Measurements from ENCODE around the gene CLOCK. TPM values are rescaled to one million over a fixed set of nuclear protein-coding genes. Genes with fewer than 3 reads are reported as not detected.

Gene CLOCK
- total RNA-seq, 1 donor from 2014 or later: 34.4 TPM

DNA sequence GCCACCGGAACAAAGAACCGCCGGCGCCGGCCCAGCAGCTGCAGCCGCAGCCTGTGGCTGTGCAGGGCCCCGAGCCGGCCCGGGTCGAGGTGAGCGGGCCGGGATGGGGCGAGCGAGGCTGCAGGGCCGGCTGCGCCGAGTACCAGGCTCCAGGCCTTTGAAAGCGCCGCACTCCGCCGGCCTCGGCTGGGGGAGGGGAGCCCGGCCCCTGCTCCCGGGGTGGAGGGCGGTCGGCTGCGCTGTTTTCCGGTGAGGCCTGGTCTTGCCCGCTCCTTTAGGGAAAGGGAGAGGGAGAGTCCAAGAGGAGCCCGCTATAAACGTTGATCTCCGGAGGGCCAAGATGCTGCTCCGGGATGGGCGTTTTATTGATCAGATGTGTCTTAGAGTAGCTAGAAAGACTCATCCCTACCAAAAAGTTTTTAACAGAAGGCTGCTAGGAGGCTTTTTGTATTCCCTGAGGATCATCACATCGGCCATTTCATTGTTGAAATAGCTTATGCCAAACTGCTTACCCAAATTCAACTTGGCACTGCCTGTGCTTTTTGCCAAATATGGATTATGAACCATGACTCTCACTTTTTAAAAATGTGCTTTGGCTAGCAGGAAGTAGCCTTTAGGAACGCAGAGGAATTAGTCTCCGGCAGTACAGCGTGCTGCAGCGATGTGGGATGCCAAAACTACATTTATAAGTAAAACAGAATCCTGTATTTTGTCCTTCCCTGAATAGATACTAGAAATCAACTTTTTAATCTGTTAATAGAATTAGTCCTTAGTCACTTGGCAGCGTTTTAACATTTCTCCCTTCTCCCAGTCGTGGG lies 150.2 kb downstream of the CLOCK start:
- Histone ChIP-seq H3K27ac (peak overlapping the region; percentile 99), H3K4me1 (peaks cover 38% of the 10 kb centered on the region), H3K27me3 (no peaks in the 10 kb centered on the region), H3K4me3 (peak overlapping the region; percentile 86 to 95), H3K36me3 (no peaks in the 10 kb centered on the region), H3K9me3 (no peaks in the 10 kb centered on the region)
- intact Hi-C loops (cut with DNase I): loop anchor here (2.0 to 10.0 kb wide), 3 partner anchors 36 to 150 kb away; partner anchors contain the start of genes CLOCK and SRD5A3
- no peak for DNase-seq (ENCODE audit: extremely low spot score in 2 of 2)
- TF ChIP-seq, protein P1, sequence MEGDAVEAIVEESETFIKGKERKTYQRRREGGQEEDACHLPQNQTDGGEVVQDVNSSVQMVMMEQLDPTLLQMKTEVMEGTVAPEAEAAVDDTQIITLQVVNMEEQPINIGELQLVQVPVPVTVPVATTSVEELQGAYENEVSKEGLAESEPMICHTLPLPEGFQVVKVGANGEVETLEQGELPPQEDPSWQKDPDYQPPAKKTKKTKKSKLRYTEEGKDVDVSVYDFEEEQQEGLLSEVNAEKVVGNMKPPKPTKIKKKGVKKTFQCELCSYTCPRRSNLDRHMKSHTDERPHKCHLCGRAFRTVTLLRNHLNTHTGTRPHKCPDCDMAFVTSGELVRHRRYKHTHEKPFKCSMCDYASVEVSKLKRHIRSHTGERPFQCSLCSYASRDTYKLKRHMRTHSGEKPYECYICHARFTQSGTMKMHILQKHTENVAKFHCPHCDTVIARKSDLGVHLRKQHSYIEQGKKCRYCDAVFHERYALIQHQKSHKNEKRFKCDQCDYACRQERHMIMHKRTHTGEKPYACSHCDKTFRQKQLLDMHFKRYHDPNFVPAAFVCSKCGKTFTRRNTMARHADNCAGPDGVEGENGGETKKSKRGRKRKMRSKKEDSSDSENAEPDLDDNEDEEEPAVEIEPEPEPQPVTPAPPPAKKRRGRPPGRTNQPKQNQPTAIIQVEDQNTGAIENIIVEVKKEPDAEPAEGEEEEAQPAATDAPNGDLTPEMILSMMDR (IDR thresholded peaks at IDR 0.05): no peak
- TF ChIP-seq POLR2AphosphoS5 (IDR thresholded peaks at IDR 0.05; ENCODE audit: insufficient read depth in 1 of 2, low read depth in 1 of 2): peak in 1 of 2 donors; percentile 60

DNA sequence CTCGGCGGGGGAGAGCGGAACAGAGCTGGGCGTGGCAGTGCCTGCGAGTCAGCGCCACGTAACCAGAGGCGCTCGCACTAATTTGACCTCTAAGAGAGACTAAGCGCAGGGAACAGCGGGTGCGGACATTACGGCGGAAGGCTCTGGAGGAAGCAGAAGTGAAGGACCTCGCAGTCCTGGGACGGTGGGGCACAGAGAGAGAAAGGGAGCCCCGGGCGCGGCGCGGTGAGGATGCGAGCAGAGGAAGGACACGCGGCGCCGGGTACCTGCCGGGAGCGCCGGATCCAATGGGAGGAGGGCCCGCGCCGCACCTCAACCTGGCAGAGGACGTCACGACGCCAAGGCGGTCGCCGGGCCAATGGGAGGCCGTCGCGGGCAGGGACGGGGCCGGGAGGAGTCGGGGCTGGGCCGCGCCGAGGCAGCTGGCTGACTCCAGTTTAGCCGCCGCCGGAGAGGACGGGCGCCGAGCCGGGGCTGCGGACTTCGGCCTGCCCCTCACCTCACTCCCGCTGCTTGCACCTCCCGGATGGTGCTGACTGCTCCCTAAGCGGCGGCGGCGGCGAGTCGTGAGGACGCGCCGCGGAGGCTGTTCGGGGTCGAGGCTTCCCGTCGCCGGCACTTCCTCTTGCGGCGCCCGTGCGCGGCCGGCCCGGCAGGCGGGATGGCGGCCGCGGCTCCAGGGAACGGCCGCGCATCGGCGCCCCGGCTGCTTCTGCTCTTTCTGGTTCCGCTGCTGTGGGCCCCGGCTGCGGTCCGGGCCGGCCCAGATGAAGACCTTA lies 151.0 kb downstream of the CLOCK start, which contains the start of gene TMEM165:
Gene TMEM165, plus strand, starts transcription at position 429 of the 779 bp plus-strand sequence. Its CDS starts 233 bp downstream, at position 662.
- Histone ChIP-seq H3K27me3 (no peaks in the 10 kb centered on the region), H3K4me3 (peak within 1 kb of the TSS; percentile 86 to 95), H3K9me3 (no peaks in the 10 kb centered on the region), H3K4me1 (peaks cover 31% of the 10 kb centered on the region), H3K27ac (peak within 1 kb of the TSS; percentile 99), H3K36me3 (no peaks in the 10 kb centered on the region)
- TF ChIP-seq POLR2AphosphoS5 (IDR thresholded peaks at IDR 0.05; ENCODE audit: insufficient read depth in 1 of 2, low read depth in 1 of 2) (peak; percentile 33 to 90), POLR2A (IDR thresholded peaks at IDR 0.05) (peak in 1 of 2 donors; percentile 94)
- TF ChIP-seq, protein P1 (IDR thresholded peaks at IDR 0.05): no peak
- intact Hi-C loops (cut with DNase I): loop anchor here (2.0 to 10.0 kb wide), 3 partner anchors 35 to 151 kb away; partner anchors contain the start of genes CLOCK and SRD5A3
- DNase-seq (ENCODE audit: extremely low spot score in 2 of 2): peak in 1 of 2 donors; percentile 94

DNA sequence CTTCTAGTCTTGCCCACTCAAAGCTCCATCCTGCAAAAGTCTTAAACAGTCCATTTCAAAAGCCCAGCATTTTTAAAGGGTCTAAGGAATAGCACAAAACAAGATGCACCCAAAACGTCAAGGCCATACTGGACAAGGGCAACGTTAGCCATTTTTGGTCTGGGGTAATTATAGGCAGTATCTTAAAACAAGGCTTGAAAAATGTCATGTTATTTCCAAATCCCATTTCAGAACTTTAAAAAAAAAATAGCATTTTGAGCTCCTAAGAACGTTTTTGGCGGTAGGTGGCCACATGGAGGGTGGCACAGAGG lies 151.5 kb downstream of the CLOCK start:
- peaks cover 26% of the 10 kb centered on the region for H3K4me1 ChIP-seq
- H3K27ac ChIP-seq: peak overlapping the region; percentile 99
- H3K9me3 ChIP-seq: no peaks in the 10 kb centered on the region
- H3K27me3 ChIP-seq: no peaks in the 10 kb centered on the region
- intact Hi-C loops (cut with DNase I): loop anchor here (10.0 kb wide), 1 partner anchor 50 kb away; the partner anchor contains the start of gene SRD5A3
- H3K36me3 ChIP-seq: no peaks in the 10 kb centered on the region
- TF ChIP-seq POLR2A (IDR thresholded peaks at IDR 0.05) (no peak), POLR2AphosphoS5 (IDR thresholded peaks at IDR 0.05; ENCODE audit: insufficient read depth in 1 of 2, low read depth in 1 of 2) (no peak)
- TF ChIP-seq, protein P1 (IDR thresholded peaks at IDR 0.05): no peak
- no peak for DNase-seq (ENCODE audit: extremely low spot score in 2 of 2)
- peak overlapping the region; percentile 86 to 95 for H3K4me3 ChIP-seq

DNA sequence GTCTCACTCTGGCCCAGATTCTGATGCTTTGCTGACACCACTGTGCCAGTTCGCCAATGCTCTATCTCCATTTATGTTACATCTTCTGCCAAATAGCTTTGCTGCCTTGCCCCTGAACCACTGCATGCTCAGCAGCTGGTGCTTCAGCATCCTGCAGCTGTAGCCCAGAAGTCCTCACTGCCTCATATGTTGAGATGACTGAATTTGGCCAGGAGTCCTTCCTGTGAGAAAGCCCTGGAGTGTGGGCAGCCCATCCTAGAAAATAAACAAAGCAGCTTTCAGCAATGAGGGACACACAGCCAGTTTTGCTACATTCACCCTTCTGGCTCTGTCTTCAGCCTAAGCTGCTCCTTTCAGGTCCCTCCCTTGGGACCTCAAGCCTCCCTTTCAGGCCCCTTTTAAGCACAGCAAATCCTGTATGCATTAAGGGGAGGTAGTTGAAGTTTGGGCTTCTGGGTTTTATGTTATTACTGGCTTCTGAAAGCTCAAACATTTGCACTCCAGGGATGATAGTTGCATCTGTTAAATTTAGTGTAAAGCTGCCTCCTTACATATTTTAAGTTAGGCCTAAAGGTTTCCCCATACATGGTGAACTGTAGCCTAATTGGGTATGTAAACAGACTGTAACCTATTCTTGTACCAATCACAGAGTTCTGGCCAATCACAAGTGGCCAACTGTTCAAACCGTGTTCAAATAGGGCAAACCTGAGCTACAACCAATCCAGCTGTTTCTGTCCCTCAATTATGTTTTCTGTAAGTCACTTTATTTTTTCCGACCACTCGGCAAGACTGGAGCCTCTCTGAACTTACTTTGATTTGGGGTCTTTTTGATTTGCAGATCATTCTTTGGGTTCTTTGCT lies 153.0 kb downstream of the CLOCK start:
- H3K27ac ChIP-seq: no peak overlapping the region
- intact Hi-C loops (cut with DNase I): loop anchor here (10.0 kb wide), 1 partner anchor 49 kb away; the partner anchor contains the start of gene SRD5A3

More for the DNA sequence above, 153.0 kb downstream of the CLOCK start:
- no peak for DNase-seq (ENCODE audit: extremely low spot score in 2 of 2)
- Histone ChIP-seq H3K36me3 (no peaks in the 10 kb centered on the region), H3K4me1 (peaks cover 16% of the 10 kb centered on the region), H3K27me3 (no peaks in the 10 kb centered on the region), H3K4me3 (no peak overlapping the region), H3K9me3 (no peaks in the 10 kb centered on the region)
- no peak for TF ChIP-seq POLR2A (IDR thresholded peaks at IDR 0.05)
- no peak for TF ChIP-seq POLR2AphosphoS5 (IDR thresholded peaks at IDR 0.05; ENCODE audit: insufficient read depth in 1 of 2, low read depth in 1 of 2)
- TF ChIP-seq, protein P1 (IDR thresholded peaks at IDR 0.05): no peak
